ENCODE data around the gene C20orf204. TPM values are rescaled to one million over a fixed set of nuclear protein-coding genes. Genes with fewer than 3 reads are reported as not detected.

Gene C20orf204
- total and polyA plus RNA-seq, 7 donors: 0.25 to 0.71 (median 0.52) TPM; not detected in 1

GRCh38 chr20:64076061-64076997 lies 40.3 kb downstream of the C20orf204 start:
- intact Hi-C loops (cut with DNase I): no loop called here
- WGBS, 3 donors: 91 to 95% (median 93%) methylated on average over 19 to 22 of the region's 22 CpGs
- H3K9me3 ChIP-seq: no peaks in the 10 kb centered on the region

GRCh38 chr20:64077094-64077493 lies 41.1 kb downstream of the C20orf204 start:
- Histone ChIP-seq H3K4me1 (peaks cover 10% of the 10 kb centered on the region), H3K9me3 (no peaks in the 10 kb centered on the region), H3K4me3 (peak overlapping the region; percentile 76), H3K27me3 (ENCODE audit: insufficient read depth in 3 of 3, low read length in 2 of 3) (peaks cover 0 to 2% (median 0%) of the 10 kb centered on the region in 3 donors), H3K36me3 (ENCODE audit: insufficient read depth in 1 of 2, low read depth in 1 of 2) (peaks cover 0 to 10% of the 10 kb centered on the region in 2 donors), H3K27ac (no peak overlapping the region)
- ATAC-seq (no peak), DNase-seq (no peak)
- 88 to 93% (median 89%) methylated on average over 8 of the region's 8 CpGs for WGBS, 3 donors
- intact Hi-C loops (cut with DNase I): no loop called here
- TF ChIP-seq, protein P1, sequence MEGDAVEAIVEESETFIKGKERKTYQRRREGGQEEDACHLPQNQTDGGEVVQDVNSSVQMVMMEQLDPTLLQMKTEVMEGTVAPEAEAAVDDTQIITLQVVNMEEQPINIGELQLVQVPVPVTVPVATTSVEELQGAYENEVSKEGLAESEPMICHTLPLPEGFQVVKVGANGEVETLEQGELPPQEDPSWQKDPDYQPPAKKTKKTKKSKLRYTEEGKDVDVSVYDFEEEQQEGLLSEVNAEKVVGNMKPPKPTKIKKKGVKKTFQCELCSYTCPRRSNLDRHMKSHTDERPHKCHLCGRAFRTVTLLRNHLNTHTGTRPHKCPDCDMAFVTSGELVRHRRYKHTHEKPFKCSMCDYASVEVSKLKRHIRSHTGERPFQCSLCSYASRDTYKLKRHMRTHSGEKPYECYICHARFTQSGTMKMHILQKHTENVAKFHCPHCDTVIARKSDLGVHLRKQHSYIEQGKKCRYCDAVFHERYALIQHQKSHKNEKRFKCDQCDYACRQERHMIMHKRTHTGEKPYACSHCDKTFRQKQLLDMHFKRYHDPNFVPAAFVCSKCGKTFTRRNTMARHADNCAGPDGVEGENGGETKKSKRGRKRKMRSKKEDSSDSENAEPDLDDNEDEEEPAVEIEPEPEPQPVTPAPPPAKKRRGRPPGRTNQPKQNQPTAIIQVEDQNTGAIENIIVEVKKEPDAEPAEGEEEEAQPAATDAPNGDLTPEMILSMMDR (IDR thresholded peaks at IDR 0.05): no peak

More at GRCh38 chr20:64076061-64076997, 40.3 kb downstream of the C20orf204 start:
- peaks cover 0 to 2% (median 0%) of the 10 kb centered on the region in 3 donors for H3K27me3 ChIP-seq (ENCODE audit: insufficient read depth in 3 of 3, low read length in 2 of 3)
- no peak for ATAC-seq
- peaks cover 0 to 10% of the 10 kb centered on the region in 2 donors for H3K36me3 ChIP-seq (ENCODE audit: insufficient read depth in 1 of 2, low read depth in 1 of 2)
- no peak for DNase-seq
- peak overlapping the region; percentile 76 for H3K4me3 ChIP-seq
- no peak overlapping the region for H3K27ac ChIP-seq
- TF ChIP-seq, protein P1 (IDR thresholded peaks at IDR 0.05): no peak
- H3K4me1 ChIP-seq: peaks cover 10% of the 10 kb centered on the region

DNA sequence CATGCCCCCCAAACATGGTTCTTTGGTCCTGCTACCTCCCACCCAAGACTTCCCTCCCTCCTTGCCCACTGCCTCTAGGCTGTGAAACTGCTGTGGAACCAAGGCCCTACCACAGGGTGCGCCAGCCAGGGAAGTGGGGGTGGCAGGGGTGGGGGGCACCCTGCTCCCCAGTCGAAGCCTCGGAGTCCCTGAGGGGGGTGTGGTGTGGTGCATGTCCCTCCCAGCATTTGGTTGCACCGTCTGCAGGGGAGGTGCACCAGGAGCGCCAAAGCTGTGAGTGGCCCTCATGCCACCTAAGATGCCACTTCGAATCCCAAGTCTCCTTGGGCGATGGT lies 41.5 kb downstream of the C20orf204 start:
- Histone ChIP-seq H3K4me3 (peak overlapping the region; percentile 76), H3K9me3 (no peaks in the 10 kb centered on the region), H3K27me3 (ENCODE audit: insufficient read depth in 3 of 3, low read length in 2 of 3) (peaks cover 0 to 4% (median 2%) of the 10 kb centered on the region in 3 donors), H3K36me3 (ENCODE audit: insufficient read depth in 1 of 2, low read depth in 1 of 2) (peaks cover 0 to 10% of the 10 kb centered on the region in 2 donors), H3K4me1 (peaks cover 10% of the 10 kb centered on the region), H3K27ac (no peak overlapping the region)
- 79 to 90% (median 84%) methylated on average over 6 to 7 of the region's 7 CpGs for WGBS, 3 donors
- intact Hi-C loops (cut with DNase I): no loop called here
- TF ChIP-seq, protein P1 (IDR thresholded peaks at IDR 0.05): no peak
- DNase-seq (no peak), ATAC-seq (no peak)

GRCh38 chr20:64077876-64078551 lies 42.0 kb downstream of the C20orf204 start:
- peak overlapping the region; percentile 76 for H3K4me3 ChIP-seq
- DNase-seq (no peak), ATAC-seq (no peak)
- H3K9me3 ChIP-seq: no peaks in the 10 kb centered on the region
- TF ChIP-seq, protein P1 (IDR thresholded peaks at IDR 0.05): no peak
- WGBS, 3 donors: 58 to 71% (median 64%) methylated on average over 15 of the region's 15 CpGs
- H3K4me1 ChIP-seq: peaks cover 10% of the 10 kb centered on the region
- intact Hi-C loops (cut with DNase I): no loop called here
- peaks cover 0 to 6% (median 2%) of the 10 kb centered on the region in 3 donors for H3K27me3 ChIP-seq (ENCODE audit: insufficient read depth in 3 of 3, low read length in 2 of 3)
- H3K36me3 ChIP-seq (ENCODE audit: insufficient read depth in 1 of 2, low read depth in 1 of 2): peaks cover 0 to 10% of the 10 kb centered on the region in 2 donors
- H3K27ac ChIP-seq: no peak overlapping the region
